ENCODE data around the gene CBX1.
"Not testable (repeated sequence)": the region's sequence is repeated elsewhere in the genome, so short reads cannot be mapped to it uniquely, and the experiment has no call there.

Gene CBX1

GRCh38 chr17:48122665-48123045 is 21.4 kb upstream of the CBX1 start:
- no peak for DNase-seq

DNA sequence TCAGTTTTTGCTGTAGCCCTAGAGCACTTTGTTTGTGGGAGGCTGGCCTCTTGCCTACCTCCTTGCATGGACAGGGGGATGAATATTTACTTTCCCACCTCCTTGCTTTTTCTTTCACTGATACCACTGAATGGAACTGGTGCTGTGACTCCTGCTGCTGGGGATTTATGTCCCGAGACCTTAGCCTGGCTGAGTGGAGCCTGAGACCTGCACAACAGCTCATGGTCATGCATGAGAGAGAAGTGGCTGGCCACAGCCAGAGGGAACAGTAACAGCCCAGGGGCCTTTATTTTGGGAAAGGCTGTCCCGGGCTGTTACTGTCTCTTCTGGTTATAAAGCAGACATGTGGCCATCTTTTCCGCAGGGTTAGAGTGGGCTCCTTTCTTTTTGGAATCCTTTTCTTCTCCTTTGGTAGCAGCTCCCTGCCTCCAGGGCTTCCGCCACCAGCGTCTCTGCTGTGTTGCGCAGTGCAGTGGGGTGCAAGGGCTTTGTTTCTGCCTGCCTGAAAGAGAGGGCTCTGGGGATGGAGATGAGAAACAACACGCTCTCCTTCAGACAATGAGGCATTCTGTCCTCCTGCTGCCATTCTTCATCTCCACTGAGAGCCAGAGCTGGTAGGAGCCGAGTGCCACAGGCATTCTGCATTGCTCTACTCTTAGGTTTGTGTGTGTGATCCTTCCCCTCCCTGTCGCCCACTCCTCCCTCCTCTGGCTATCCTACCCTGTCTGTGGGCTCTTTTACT is 20.8 kb upstream of the CBX1 start:
- no peak for DNase-seq

GRCh38 chr17:48113201-48113676 is 12.0 kb upstream of the CBX1 start:
- DNase-seq = peak; percentile 58

GRCh38 chr17:48111937-48112241 is 10.6 kb upstream of the CBX1 start:
- DNase-seq = no peak

GRCh38 chr17:48110761-48111160 is 9.5 kb upstream of the CBX1 start:
- no peak for DNase-seq

DNA sequence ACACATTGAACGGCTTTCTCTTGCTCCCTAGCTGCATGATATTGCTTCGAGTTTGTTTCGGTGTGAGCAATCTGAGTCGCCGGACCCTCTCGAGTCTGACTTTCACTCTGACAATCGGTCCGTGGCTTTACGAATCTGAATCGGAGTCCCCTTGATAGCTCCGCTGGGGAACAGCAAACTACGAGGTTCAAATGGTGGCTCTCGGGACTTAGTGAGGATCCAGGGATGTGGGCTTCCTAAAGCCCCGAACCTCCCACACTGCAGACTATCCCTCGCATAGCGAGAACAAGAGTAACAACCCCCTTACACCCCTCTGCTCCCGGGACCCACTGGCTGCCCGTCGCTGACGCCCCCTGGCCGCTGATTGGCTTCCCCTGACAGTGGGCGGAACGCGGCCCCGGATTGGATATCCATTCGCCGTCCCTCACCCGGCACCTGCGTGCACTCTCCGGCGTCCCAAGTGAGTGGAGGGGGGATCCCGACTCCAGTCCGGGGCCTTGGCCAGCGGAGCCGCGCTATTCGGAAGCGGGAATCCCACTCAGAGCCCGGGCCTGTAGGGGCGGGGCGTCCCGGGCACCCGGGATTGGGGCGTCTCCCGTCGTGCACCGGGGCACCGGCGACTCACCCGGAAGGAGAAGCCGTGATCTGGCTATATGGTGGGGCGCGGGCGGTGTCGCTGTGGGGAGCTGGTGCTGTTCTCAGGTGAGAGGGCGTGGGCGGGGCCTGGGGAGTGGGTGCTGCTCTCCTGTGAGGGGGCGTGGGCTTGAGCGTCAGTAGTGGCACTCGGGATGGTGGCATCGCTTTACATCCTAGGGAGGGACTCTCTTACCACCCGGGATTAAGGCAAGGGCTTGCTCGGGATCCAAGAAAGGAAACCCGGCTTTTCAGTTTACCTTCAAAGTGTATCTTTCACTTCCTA is 6.1 kb upstream of the CBX1 start, which contains the start of gene SNX11:
Gene SNX11 (plus strand): TSS at position 630 of the 919 bp plus-strand sequence. CDS start 4,278 bp downstream, outside the sequence.
- peak; percentile 94 for DNase-seq

DNA sequence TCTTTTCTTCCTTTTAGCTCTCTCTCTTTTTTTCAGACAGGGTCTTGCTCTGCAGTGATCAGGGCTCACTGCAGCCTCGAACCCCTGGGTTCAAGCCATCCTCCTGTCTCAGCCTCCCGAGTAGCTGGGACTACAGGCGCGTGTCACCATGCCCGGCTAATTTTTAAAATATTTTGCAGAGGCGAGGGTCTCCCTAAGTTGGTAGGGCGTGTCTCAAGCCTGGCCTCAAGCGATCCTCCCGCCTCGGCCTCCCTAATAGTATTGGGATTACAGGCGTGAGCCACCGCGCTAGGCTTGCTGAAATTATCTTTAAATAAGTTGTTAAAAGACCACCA is 5.5 kb upstream of the CBX1 start:
- DNase-seq = no peak

- DNase-seq = no peak
These were observed 3.2 kb upstream of the CBX1 start for GRCh38 chr17:48104440-48104839.

- peak; percentile 44 for DNase-seq
These were observed 1.8 kb upstream of the CBX1 start for GRCh38 chr17:48102798-48103715.

- DNase-seq = no peak
These were observed 919 bp upstream of the CBX1 start for GRCh38 chr17:48102043-48102750.

DNA sequence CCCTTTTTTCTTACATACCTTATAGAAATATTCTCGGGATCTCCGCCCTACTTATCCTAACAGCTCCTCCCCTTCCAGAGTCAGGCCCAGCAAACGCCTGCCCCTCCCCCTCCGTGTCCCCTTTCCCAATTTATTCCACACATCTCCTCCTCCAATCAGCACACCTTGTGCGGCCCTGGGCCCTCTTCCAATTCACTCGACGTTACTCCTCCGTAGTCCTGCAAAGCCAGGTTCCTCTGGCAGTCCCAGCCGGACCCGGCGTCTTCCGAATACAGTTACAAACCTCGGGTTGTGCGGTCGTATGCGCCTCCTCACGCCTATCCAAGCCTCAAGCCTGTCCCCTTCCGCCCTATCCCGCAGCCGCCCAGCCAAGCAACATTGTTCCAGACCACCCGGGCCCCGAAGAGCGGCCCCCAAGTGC is 677 bp downstream of the CBX1 start:
- no peak for DNase-seq

GRCh38 chr17:48100160-48100559 is 1.1 kb downstream of the CBX1 start:
- DNase-seq = no peak

DNA sequence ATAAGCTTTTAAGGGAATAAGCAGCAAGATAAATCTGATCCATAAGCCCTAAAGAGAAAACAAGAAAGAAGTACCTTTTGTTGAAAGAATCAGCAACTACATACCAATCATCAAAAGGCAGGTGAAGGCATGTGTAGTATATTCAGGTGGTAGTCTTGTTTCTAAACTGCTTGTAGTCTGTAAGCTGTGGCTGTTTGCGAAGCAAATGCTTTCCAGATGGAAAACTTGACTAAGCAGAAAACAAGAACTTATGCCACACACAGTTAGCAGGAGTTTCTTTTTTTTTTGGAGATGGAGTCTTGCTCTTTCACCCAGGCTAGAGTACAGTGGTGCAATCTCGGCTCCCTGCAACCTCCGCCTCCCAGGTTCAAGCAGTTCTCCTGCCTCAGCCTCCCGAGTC is 5.7 kb downstream of the CBX1 start:
- no peak for DNase-seq

GRCh38 chr17:48093341-48094045 is 7.8 kb downstream of the CBX1 start:
- no peak for DNase-seq

DNA sequence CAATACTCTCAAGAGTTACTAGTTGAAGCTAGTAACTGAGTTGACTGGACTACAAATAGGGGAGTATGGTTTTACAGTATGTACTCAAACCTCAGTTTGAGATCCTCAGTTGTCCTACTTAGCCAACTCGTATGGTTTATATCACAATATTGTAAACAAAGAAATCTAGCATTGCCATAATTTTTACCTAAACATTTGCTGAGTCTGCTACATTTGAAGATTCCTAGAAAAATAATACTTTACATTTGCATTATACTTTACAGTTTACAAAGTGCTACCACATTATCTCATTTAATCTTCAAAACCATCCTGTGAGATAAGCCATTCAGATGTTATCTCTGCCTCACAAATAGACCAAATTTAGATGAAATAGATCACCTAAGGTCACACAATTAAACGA is 16.3 kb downstream of the CBX1 start:
- DNase-seq = no peak

GRCh38 chr17:48081858-48082257 is 19.4 kb downstream of the CBX1 start:
- DNase-seq = no peak

GRCh38 chr17:48077152-48077551 is 24.1 kb downstream of the CBX1 start:
- DNase-seq = not testable (repeated sequence)

DNA sequence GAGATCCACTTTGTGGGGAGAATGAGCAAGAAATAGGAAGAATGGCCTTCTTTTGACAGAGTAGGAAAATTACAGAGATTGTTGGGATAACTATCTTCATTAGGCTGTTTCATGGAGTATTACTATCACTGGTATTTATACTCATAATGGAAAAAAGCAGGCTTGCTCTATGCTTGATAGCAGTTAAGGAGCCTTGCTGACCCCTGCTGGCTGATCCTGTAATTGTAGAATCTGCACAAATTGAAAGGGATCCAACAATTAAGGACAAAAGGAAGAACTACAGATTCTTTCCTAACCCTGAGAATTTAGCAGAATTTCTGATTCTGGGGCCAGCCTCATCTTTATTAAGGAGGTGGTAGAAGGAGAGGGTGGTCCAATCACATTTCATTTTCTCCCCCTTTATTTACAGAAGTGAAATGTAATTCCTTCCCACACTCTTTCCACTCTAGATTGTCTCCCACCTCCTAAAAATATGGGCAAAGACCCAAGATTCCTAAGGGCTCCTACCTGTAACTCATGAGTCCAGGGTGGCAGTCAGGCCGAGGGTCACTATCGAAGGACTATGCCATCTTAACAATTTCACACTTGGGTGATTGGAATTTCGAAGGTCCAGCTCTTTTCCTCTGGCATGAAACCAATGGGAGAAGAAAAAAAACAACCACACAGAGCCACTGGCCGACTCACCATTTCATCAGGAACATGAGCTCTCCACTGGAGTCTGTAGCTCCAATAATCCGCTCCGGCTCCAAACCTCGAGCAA is 26.8 kb downstream of the CBX1 start:
- DNase-seq = peak; percentile 75

GRCh38 chr17:48073566-48074094 is 27.6 kb downstream of the CBX1 start:
- DNase-seq = not testable (repeated sequence)

DNA sequence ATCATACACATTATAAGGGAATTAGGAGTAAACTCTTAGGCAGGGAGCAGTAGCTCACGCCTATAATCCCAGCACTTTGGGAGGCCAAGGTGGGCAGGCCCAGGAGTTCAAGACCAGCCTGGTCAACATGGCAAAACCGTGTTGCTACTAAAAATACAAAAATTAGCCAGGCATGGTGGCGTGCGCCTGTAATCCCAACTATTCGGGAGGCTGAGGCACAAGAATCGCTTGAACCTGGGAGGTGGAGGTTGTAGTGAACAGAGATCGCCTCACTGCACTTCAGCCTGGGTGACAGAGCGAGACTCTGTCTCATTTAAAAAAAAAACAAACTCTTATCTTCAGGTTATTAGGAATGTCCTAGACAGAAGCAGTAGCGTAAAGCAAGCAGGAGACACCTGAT is 28.5 kb downstream of the CBX1 start:
- not testable (repeated sequence) for DNase-seq

DNA sequence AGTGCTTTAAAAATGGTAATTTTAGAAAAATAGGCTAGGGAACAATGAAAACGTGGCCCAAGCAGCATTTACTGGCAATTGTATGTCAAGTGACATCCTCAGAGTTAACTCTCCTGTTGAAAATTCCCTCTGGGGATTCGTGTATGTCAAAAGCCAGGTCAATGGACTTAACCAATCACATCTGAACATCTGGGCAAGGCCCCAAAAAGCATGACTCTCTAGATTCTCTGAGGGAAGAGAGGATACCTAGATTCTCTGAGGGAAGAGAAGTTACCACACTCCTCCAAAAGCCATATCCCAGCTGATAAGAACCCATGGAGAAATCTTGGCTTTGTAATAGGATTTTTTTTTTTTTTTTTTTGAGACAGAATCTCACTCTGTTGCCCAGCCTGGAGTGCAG is 29.6 kb downstream of the CBX1 start:
- no peak for DNase-seq
